NCI-H2196 treated with DMSO at 0.1 percent for 48 hours (cell line): ENCODE data around the gene SPRED3.
A peak's percentile ranks its signal among the peaks of the same experiment; 100 is the strongest.
"Not testable (repeated sequence)": the region's sequence is repeated elsewhere in the genome, so short reads cannot be mapped to it uniquely, and the experiment has no call there.

Experiments used
- DNase-seq: peaks from one replicate; lab custom pipeline; 2025; ENCODE audit not compliant: unreplicated experiment; lab: John Stamatoyannopoulos, UW

The SPRED3 gene

DNA sequence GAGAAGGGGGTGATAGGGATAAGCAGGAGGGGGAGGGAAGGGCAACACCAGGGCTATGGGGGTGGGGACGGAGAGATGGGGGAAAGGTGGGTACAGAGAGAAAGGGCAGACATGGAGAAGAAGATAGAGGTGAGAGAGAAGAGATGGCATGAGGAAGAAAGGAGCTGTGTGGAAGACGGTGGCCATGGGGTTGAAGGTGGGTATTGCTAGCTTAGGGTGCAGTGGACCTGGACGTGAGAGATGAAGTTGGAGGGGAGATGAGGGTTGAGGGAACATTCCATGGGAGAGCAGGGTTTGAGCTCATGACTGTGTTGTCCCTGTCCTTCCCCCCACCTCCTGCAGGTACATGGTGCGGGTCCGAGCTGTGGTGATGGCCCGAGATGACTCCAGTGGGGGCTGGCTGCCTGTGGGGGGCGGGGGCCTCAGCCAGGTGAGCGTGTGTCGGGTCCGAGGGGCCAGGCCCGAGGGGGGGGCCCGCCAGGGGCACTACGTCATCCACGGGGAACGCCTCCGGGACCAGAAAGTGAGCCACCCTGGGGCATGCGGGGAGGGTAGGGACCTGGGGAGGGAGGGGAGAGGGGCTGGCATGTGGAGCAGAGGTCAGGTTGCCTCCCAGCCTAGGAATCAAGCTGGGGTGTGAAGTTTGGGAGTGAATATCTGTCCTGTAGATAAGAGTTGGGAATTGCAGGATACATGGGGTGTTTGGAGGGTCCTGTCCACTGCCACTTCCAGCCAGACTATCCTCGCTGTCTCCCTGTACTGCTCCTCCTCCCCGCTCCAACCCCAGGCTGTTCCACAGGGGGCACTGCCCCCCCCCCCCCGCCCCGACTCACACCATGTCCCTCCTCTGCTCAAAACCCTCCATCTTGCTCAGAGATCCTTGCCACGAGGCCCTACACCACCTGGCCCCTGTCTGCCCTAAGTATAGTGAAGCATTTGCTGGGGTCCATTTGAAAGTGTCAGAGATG is 1.7 kb downstream of the SPRED3 start:
- DNase-seq = no peak

- DNase-seq = no peak
Measured at GRCh38 chr19:38391911-38392464, 3.5 kb downstream of the SPRED3 start.

DNA sequence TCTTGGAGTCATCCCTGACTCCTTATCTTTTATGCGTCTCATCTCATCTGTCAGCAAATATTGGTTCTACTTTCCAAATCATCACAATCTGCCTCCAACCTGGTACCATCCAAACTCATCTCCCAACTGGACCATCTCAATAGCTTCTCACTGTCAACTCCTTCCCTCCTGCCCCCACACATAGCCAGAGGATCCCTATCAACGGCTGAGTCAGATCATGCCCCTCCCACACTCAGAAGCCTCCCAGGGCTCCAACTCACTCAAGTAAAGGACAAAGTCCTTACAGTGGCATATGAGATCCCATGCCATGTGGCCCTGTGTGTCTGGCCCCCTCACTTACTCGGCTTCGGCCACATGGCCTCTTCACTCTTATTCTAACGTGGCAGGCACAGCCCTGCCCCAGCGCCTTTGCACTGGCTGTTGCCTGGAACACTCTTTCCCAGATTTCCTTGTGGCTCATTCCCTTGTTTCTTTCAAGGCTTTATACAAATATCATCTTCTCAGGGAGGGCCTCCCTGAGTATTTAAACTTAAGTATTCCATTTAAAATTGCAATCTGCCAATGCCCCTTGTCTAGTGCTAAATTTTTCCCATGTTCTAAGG is 4.3 kb downstream of the SPRED3 start:
- no peak for DNase-seq

DNA sequence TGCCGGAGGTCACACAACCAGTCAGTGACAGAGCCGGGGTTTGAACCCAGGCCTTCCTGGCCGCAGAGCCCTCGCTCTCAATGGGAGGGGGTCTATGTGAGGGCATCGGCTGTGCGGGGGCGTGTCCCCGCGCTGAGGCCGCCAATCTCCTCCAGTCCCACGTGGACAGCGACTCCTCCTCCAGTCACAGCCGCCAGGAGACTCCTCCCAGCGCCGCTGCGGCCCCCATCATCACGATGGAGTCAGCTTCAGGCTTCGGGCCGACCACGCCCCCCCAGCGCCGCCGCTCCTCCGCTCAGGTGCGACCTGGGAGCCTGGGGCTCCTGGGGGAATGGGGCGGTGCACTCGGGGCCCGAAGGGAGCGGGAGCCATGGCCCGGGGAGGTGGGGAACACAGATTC is 6.0 kb downstream of the SPRED3 start:
- DNase-seq = no peak

DNA sequence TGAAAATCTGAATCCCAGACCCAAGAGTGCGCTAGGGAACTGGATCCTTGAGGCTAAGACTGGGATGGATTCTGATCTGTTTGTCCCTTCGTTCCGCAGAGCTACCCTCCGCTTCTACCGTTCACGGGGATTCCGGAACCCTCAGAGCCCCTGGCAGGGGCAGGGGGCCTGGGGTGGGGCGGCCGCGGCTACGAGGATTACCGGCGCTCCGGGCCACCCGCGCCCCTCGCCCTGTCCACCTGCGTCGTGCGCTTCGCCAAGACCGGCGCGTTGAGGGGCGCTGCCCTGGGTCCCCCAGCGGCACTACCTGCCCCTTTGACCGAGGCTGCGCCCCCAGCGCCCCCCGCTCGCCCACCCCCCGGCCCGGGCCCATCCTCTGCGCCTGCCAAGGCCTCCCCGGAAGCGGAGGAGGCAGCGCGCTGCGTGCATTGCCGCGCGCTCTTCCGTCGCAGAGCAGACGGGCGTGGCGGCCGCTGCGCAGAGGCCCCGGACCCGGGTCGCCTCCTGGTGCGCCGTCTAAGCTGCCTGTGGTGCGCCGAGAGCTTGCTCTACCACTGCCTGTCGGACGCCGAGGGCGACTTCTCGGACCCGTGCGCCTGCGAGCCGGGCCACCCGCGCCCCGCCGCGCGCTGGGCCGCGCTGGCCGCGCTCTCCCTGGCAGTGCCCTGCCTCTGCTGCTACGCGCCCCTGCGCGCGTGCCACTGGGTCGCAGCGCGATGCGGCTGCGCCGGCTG is 7.1 kb downstream of the SPRED3 start:
- DNase-seq = no peak

DNA sequence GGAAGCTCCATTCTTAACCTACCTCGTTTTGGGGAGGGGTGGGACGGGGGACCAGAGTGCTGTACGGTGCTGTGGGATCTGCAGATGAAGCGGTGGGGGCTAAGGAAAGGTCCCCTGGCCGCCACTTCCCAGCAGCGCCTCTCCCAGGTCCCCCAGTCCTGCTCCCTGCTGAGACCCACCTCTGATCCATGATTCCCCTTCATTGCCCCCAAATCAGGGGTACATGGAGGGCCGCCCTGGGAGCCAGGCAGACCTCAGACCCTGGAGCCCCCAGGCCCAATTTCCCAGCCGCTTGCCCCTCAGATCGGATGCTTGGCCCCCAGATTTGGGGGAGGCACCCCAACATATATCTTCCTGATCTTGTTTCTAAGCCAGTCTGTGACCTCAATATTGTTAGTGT is 10.6 kb downstream of the SPRED3 start:
- DNase-seq = no peak

DNA sequence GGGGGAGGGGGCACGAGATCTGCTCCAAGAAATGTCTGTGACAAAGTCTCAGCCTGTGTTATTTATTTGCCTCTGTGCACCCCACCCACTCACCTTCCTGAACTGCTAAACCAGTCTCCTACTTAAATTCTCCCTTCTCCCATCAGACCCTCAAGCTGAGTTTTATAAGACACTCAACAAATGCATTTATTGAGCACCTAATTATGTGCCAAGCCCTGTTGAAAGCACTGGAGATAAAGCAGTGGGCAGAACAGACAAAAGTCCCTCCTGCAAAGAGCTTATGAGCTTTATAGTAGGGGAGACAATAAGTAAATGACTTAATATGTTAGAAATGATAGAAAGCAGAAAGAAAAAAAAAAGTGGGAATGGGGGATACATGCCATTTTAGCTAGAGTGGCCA is 11.0 kb downstream of the SPRED3 start:
- no peak for DNase-seq

DNA sequence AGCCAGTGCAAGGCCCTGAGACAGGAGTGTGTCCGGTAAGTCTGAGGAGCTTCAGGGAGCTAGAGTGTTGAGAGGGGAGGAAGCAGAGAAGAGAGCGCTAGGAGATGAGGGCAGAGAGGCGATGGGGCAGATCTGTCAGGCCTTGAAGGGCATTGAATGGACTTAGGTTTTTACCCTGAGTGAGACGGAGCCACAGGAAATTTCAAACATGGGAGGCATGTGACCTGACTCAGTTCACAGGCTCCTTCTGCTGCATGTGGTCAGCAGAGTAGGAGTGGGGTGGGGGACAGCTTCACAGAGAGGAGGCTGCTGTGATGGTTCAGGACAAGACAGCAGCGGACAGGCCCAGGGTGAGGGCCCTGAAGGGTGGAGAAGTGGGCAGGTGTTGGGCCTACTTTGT is 11.9 kb downstream of the SPRED3 start:
- no peak for DNase-seq

GRCh38 chr19:38401148-38401547 is 12.7 kb downstream of the SPRED3 start:
- no peak for DNase-seq

GRCh38 chr19:38402623-38402966 is 14.1 kb downstream of the SPRED3 start:
- no peak for DNase-seq

GRCh38 chr19:38402967-38403674 is 14.6 kb downstream of the SPRED3 start, which contains the start of gene FAM98C:
TSS of gene FAM98C (plus strand) at chr19:38403093. CDS start at chr19:38403154, 61 bp downstream.
- DNase-seq = peak; percentile 94

GRCh38 chr19:38404858-38405257 is 16.4 kb downstream of the SPRED3 start:
- no peak for DNase-seq

GRCh38 chr19:38405276-38405675 is 16.8 kb downstream of the SPRED3 start:
- no peak for DNase-seq

DNA sequence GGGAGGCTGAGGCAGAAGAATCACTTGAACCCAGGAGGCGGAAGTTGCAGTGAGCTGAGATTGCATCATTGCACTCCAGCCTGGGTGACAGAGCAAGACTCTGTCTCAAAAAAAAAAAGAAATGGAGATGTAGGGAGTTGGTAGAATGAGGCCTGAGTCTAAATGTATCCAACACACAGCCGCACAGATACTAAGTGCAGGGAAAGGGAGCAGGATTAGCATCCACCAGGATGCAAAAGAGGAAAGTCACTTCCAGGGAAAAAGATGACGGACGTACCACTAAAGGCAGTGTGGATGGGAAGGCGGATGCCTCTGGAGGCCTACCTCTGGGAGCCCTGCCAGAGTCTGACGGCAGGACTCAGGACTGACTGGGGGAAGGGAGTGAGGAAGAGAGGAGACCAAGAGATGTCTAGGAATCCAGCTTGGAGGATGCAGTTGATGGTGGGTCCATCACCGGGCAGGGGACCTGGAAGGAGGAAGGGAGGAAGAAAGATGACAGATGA is 21.2 kb downstream of the SPRED3 start:
- DNase-seq = no peak

DNA sequence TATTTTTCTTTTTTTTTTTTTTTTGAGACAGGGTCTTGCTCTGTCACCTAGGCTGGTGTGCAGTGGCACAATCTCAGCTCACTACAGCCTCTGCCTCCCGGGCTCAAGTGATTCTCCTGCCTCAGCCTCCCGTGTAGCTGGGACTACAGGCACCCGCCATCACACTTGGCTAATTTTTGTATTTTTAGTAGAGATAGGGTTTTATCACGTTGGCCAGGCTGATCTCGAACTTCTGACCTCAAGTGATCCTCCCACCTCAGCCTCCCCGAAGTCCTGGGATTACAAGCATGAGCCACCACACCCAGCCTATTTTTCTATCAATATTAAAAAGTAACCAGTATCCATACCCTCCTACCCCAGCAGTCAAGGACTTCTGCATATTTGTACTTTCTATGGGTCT is 21.9 kb downstream of the SPRED3 start:
- not testable (repeated sequence) for DNase-seq

DNA sequence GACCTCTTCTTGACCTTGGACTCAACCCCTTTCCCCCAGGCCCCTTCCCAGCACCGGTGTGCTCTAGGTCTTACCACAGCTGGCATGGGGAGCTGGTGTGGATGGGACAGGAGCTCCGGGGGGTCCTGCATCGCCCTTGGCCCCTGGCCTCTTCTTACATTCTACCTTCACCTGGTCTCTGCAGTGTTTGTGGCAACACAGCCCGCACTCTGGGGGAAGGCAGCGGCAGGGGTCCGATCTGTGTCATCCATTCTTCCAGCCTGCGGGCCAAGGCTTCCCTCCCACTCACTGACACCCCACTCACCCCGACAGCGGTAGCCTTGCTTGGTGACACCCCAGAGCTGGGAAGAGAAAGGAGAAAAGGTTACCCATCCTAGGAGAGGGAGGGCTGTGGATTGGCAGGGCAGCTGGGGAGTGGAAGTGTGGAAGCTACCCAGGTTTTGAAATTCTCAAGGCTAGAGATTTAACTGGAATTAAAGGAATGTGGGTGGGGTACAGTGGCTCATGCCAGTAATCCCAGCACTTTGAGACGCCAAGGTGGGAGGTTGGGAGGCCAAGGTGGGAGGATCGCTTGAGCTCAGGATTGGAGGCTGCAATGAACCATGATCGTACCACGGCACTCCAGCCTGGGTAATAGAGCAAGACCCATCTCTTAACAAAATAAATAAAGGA is 22.7 kb downstream of the SPRED3 start:
- DNase-seq = no peak

GRCh38 chr19:38411898-38412297 is 23.4 kb downstream of the SPRED3 start:
- DNase-seq = not testable (repeated sequence)

DNA sequence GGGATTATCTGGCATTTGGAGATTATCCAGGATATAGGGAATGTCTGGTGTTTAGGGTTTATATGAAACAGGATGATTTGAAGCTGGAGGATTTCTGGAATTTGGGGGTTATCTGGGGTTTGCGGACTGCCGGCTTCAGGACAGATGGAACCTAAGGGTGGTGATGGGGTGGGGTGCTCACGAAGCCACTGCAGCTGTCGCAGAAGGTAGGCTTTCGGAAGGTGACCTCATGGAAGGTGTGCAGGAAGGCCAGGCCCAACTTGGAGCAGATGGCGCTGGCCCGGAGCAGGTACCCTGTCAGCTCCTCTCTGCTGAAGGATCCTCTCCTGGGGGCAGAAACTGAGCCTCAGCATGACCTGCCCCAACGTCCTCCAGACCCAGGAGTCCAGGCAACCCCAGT is 24.0 kb downstream of the SPRED3 start:
- DNase-seq = no peak

DNA sequence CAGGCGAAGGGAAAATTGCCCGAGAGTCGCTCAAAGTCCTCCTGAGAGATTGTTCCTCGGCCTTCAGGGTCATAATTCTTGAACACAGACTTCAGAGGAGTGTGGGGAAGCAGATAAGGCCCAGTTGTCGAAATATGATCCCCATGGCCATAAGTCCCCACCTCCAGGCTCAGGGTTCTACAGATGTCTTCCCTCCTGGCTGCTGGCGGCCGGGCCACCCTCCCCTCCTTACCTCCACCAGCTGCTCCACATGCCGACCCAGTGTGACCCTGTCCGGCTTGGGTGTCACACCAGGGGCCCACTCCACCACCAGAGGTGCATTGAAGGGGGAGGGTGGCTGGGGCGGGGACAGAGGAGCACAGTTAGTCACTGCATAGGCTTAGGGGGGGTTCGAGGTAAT is 24.5 kb downstream of the SPRED3 start:
- DNase-seq = no peak

GRCh38 chr19:38413416-38413815 is 24.9 kb downstream of the SPRED3 start:
- DNase-seq = no peak
